H1 (cell line): Measurements from ENCODE around the gene C2orf78. TPM values are rescaled to one million over a fixed set of nuclear protein-coding genes. Genes with fewer than 3 reads are reported as not detected.

ENCODE experiments used
- CTCF ChIA-PET: fragments of 300-600 bp; sonication (Branson Sonifier 250); formaldehyde crosslinking; loops from one replicate; lab custom pipeline; 2021; ENCODE audit not compliant: partially characterized antibody; lab: Charles Lee
- POLR2A ChIA-PET: fragments of 300-600 bp; sonication (Branson Sonifier 250); formaldehyde crosslinking; loops from one replicate; lab custom pipeline; 2021; ENCODE audit warnings: inconsistent platforms; ENCODE audit not compliant: partially characterized antibody; lab: Charles Lee
- DNase-seq, 2 experiments: peaks; one replicate each; pipeline versions ENCODE4 v3.0.0 to v3.0.0-alpha.2; 2010 to 2022; ENCODE audit warnings: low spot score in 2 of 2, low read depth in 1 of 2, mixed read lengths in 1 of 2
- FAIRE-seq: peaks from 2 replicates; lab custom pipeline; 2011; peaks lifted over from hg19 to GRCh38; lab: Jason Lieb, UNC
- H2AFZ ChIP-seq: 2 replicates; pipeline ENCODE4 v1.8.1; 2012; ENCODE audit warnings: low read length, inconsistent platforms
- H2AK5ac ChIP-seq: 2 replicates; pipeline ENCODE4 v1.6.1; 2013; ENCODE audit warnings: low read depth, low read length
- H2BK120ac ChIP-seq: replicated peaks from 2 replicates; pipeline ENCODE3; 2013; ENCODE audit warnings: low read depth, low read length, inconsistent platforms
- H2BK12ac ChIP-seq: 2 replicates; pipeline ENCODE4 v1.6.1; 2013; ENCODE audit warnings: low read depth, low read length
- H2BK15ac ChIP-seq: 2 replicates; pipeline ENCODE4 v1.6.1; 2013; ENCODE audit warnings: low read length
- H2BK20ac ChIP-seq: 2 replicates; pipeline ENCODE4 v1.6.1; 2013; ENCODE audit warnings: low read length
- H2BK5ac ChIP-seq: 2 replicates; pipeline ENCODE4 v1.6.1; 2013; ENCODE audit warnings: low read depth, low read length
- H3K14ac ChIP-seq: 2 replicates; pipeline ENCODE4 v1.6.1; 2013; ENCODE audit warnings: inconsistent platforms; ENCODE audit not compliant: insufficient read length
- H3K18ac ChIP-seq: 2 replicates; pipeline ENCODE4 v1.6.1; 2013; ENCODE audit warnings: low read length; ENCODE audit errors: extremely low read depth
- H3K23ac ChIP-seq: 2 replicates; pipeline ENCODE4 v1.6.1; 2013; ENCODE audit warnings: inconsistent platforms; ENCODE audit not compliant: insufficient read length
- H3K23me2 ChIP-seq: 2 replicates; pipeline ENCODE4 v1.6.1; 2013; ENCODE audit warnings: low read depth, low read length
- H3K27ac ChIP-seq: 2 replicates; pipeline ENCODE4 v1.6.1; 2011; ENCODE audit warnings: low read depth, low read length, inconsistent platforms
- H3K27me3 ChIP-seq, 4 experiments: replicated peaks in 1 of 4; 1 replicate in 1 of 4; 2 replicates in 3 of 4; pipeline versions ENCODE4 v1.6.1 to v1.8.1; 2011 to 2013; ENCODE audit warnings: low read length in 3 of 4, mild to moderate bottlenecking in 3 of 4, inconsistent platforms in 2 of 4, mixed read lengths in 2 of 4, moderate library complexity in 1 of 4; ENCODE audit not compliant: control insufficient read depth in 3 of 4, insufficient read depth in 3 of 4; ENCODE audit errors: extremely low read depth in 1 of 4
- H3K36me3 ChIP-seq, 4 experiments: 2 replicates each; pipeline versions ENCODE4 v1.6.1 to v1.8.1; 2011 to 2013; ENCODE audit warnings: mild to moderate bottlenecking in 4 of 4, low read length in 3 of 4, moderate library complexity in 2 of 4, control low read depth in 1 of 4, inconsistent platforms in 1 of 4; ENCODE audit not compliant: insufficient read depth in 4 of 4, control insufficient read depth in 2 of 4
- H3K4ac ChIP-seq: replicated peaks from 2 replicates; pipeline ENCODE3; 2013; ENCODE audit warnings: low read length, low read depth, mixed read lengths, inconsistent platforms; ENCODE audit not compliant: insufficient read length
- H3K4me1 ChIP-seq, 4 experiments: replicated peaks in 1 of 4; 1 replicate in 1 of 4; 2 replicates in 3 of 4; pipeline versions ENCODE4 v1.6.1 to v1.8.1; 2011 to 2013; ENCODE audit warnings: low read length in 3 of 4, inconsistent platforms in 2 of 4, mixed read lengths in 1 of 4; ENCODE audit not compliant: insufficient read depth in 4 of 4, control insufficient read depth in 3 of 4
- H3K4me2 ChIP-seq, 2 experiments: 2 replicates each; pipeline versions ENCODE4 v1.6.1 to v1.8.1; 2011 to 2013; ENCODE audit warnings: low read depth in 2 of 2, low read length in 2 of 2, control low read depth in 1 of 2, inconsistent platforms in 1 of 2, mild to moderate bottlenecking in 1 of 2; ENCODE audit not compliant: insufficient read depth in 1 of 2
- H3K4me3 ChIP-seq, 4 experiments: fragments of 200-600, 300-600 bp in 1 of 4; sonication (generic), shearing (Covaris generic), sonication (Bioruptor Twin) in 1 of 4; 2 replicates each; pipeline versions ENCODE4 v1.5.1 to v1.8.1; 2011 to 2016; ENCODE audit warnings: low read length in 4 of 4, low read depth in 3 of 4, control low read depth in 2 of 4, inconsistent platforms in 2 of 4, mild to moderate bottlenecking in 2 of 4, mixed read lengths in 1 of 4, moderate library complexity in 1 of 4; ENCODE audit not compliant: insufficient read depth in 2 of 4; ENCODE audit errors: extremely low read depth in 1 of 4
- H3K56ac ChIP-seq: replicated peaks from 2 replicates; pipeline ENCODE3; 2013; ENCODE audit warnings: low read depth, mild to moderate bottlenecking, mixed read lengths, low read length, inconsistent platforms; ENCODE audit not compliant: insufficient read length
- H3K79me1 ChIP-seq: 2 replicates; pipeline ENCODE4 v1.6.1; 2013; ENCODE audit warnings: low read depth, low read length, control low read depth
- H3K79me2 ChIP-seq, 2 experiments: 2 replicates each; pipeline versions ENCODE4 v1.6.1 to v1.8.1; 2012 to 2013; ENCODE audit warnings: low read length in 2 of 2, mild to moderate bottlenecking in 2 of 2, inconsistent platforms in 1 of 2; ENCODE audit not compliant: insufficient read depth in 2 of 2, control insufficient read depth in 1 of 2
- H3K9ac ChIP-seq, 4 experiments: replicated peaks in 1 of 4; 1 replicate in 1 of 4; 2 replicates in 3 of 4; pipeline versions ENCODE4 v1.6.1 to v1.8.1; 2011 to 2013; ENCODE audit warnings: low read depth in 3 of 4, low read length in 3 of 4, control low read depth in 2 of 4, mild to moderate bottlenecking in 2 of 4, moderate library complexity in 2 of 4, inconsistent platforms in 1 of 4; ENCODE audit errors: extremely low read depth in 1 of 4
- H3K9me3 ChIP-seq, 2 experiments: 2 replicates each; pipeline versions ENCODE4 v1.6.1 to v1.8.1; 2012 to 2013; ENCODE audit warnings: mild to moderate bottlenecking in 2 of 2, moderate library complexity in 2 of 2, control low read depth in 1 of 2, inconsistent platforms in 1 of 2, low read depth in 1 of 2, low read length in 1 of 2, mixed read lengths in 1 of 2; ENCODE audit not compliant: insufficient read depth in 2 of 2
- H4K20me1 ChIP-seq, 2 experiments: replicated peaks in 1 of 2; 2 replicates each; pipeline versions ENCODE3 to v1.8.1; 2011 to 2013; ENCODE audit warnings: inconsistent platforms in 2 of 2, low read length in 2 of 2, mild to moderate bottlenecking in 1 of 2; ENCODE audit not compliant: insufficient read depth in 2 of 2, control insufficient read depth in 1 of 2
- H4K5ac ChIP-seq: 2 replicates; pipeline ENCODE4 v1.6.1; 2013; ENCODE audit warnings: low read length, low read depth, mixed read lengths, inconsistent platforms; ENCODE audit not compliant: insufficient read length
- H4K8ac ChIP-seq: 2 replicates; pipeline ENCODE4 v1.8.0; 2013; ENCODE audit warnings: mild to moderate bottlenecking, moderate library complexity, low read length, inconsistent platforms; ENCODE audit not compliant: insufficient read depth; ENCODE audit errors: extremely low read depth
- H4K91ac ChIP-seq: replicated peaks from 2 replicates; pipeline ENCODE3; 2013; ENCODE audit warnings: low read length, mixed read lengths, inconsistent platforms; ENCODE audit not compliant: insufficient read length
- KDM4A ChIP-seq: IDR thresholded peaks from one replicate; pipeline ENCODE4 v1.7.1; 2012; ENCODE audit warnings: low read depth, mild to moderate bottlenecking, moderate library complexity, low read length, inconsistent platforms; ENCODE audit not compliant: severe bottlenecking
- WGBS, 2 experiments: shearing (Covaris generic) in 1 of 2; methylation state at CpG; one replicate each; pipeline versions ENCODE4 v1.1.6 to v1.1.7; 2013 to 2015; ENCODE audit warnings: low lambda C conversion rate in 2 of 2, mixed read lengths in 2 of 2, inconsistent platforms in 1 of 2, low coverage in 1 of 2, missing lambda C conversion rate in 1 of 2; ENCODE audit not compliant: insufficient replicate concordance in 2 of 2, insufficient coverage in 1 of 2, insufficient read length in 1 of 2; ENCODE audit errors: extremely low coverage in 1 of 2, missing lambda C conversion rate in 1 of 2; 5-methylcytosine and 5-hydroxymethylcytosine counted together
- polyA plus RNA-seq, 7 experiments: library from polyadenylated mRNA; depleted of rRNA in 3 of 7; stranded (reverse) in 5 of 7; unstranded in 2 of 7; fragments of >200 nt in 5 of 7; fragments of 200-250 nt in 2 of 7; gene quantifications; 1 replicate in 5 of 7; 2 replicates in 1 of 7; 4 replicates in 1 of 7; pipeline versions ENCODE4 v1.2.1 to v1.2.3, GENCODE V29; 2011 to 2013; ENCODE audit warnings: missing spikeins in 2 of 7, mixed read lengths in 2 of 7
- total RNA-seq: library from RNA; stranded (reverse); fragmentation: NEBNext Ultra II Directional; extraction: Animal tissue kit (Norgen Biotek cat#: 25700); gene quantifications from 2 replicates; pipeline ENCODE4 v1.2.1, GENCODE V29; 2021

Gene C2orf78
- total and polyA plus RNA-seq, 2 of the 8 experiments (the other 6 are each of a cell fraction or from before 2014, with no cell fraction given), result 0.39 to 0.89 TPM

- H4K5ac ChIP-seq, result no peak overlapping the region
- H3K14ac ChIP-seq, result no peak overlapping the region
- H3K4me2 ChIP-seq, result no peak overlapping the region
- no peak overlapping the region for H3K4me3 ChIP-seq
- H3K9me3 ChIP-seq, result no peaks in the 10 kb centered on the region
- no peak overlapping the region for H2AFZ ChIP-seq
- no peak overlapping the region for H3K9ac ChIP-seq
- peaks cover 2 to 4% of the 10 kb centered on the region in 2 experiments for H4K20me1 ChIP-seq
- H3K27me3 ChIP-seq, result no peaks in the 10 kb centered on the region
- H3K79me2 ChIP-seq, result peaks cover 0 to 6% of the 10 kb centered on the region in 2 experiments; a peak in 1 of 4 replicates
- peaks cover 3% of the 10 kb centered on the region; the same call in 1 of the 2 replicates for H3K79me1 ChIP-seq
- H3K27ac ChIP-seq, result no peak overlapping the region
- no peaks in the 10 kb centered on the region for H3K4me1 ChIP-seq
- H2BK120ac ChIP-seq, result no peak overlapping the region
- no peak for TF ChIP-seq KDM4A
- TF ChIP-seq, all 59 proteins: peak for 0
- no peak overlapping the region for H2AK5ac ChIP-seq
- H3K23ac ChIP-seq, result no peak overlapping the region
- no peak overlapping the region for H4K8ac ChIP-seq
- FAIRE-seq (no peak), DNase-seq (no peak)
- no peak overlapping the region for H3K56ac ChIP-seq
- no peak overlapping the region for H3K4ac ChIP-seq
- H2BK5ac ChIP-seq, result no peak overlapping the region
- WGBS, 2 experiments, result 89 to 100% methylated on average over 1 to 4 of the region's 4 CpGs
- ChIA-PET POLR2A (interaction anchor here (1.0 to 1.3 kb wide), 2 partner anchors 9 to 16 kb away, joined by 3 to 4 read pairs; partner anchors contain the start of gene STAMBP), CTCF (interaction anchor here (1.2 to 3.4 kb wide), 3 partner anchors 10 to 14 kb away, joined by 3 to 31 read pairs (median 15); partner anchors contain the start of gene STAMBP)
- H3K18ac ChIP-seq, result no peak overlapping the region
- peaks cover 0 to 25% (median 4%) of the 10 kb centered on the region in 4 experiments; a peak in 6 of 8 replicates for H3K36me3 ChIP-seq
- no peak overlapping the region for H2BK20ac ChIP-seq
- H3K23me2 ChIP-seq, result no peaks in the 10 kb centered on the region
- H2BK12ac ChIP-seq, result no peak overlapping the region
- no peak overlapping the region for H2BK15ac ChIP-seq
- no peak overlapping the region for H4K91ac ChIP-seq
Observed at GRCh38 chr2:73837847-73838585, 54.0 kb downstream of the C2orf78 start.
